T-helper 22 cell (primary cell): Measurements from ENCODE around the gene ADAMTS15.
"Not testable (repeated sequence)": the region's sequence is repeated elsewhere in the genome, so short reads cannot be mapped to it uniquely, and the experiment has no call there.

ENCODE experiments used
- DNase-seq: peaks from one replicate; pipeline ENCODE4 v3.0.0-alpha.2; 2020; ENCODE audit warnings: low read depth

Gene ADAMTS15

DNA sequence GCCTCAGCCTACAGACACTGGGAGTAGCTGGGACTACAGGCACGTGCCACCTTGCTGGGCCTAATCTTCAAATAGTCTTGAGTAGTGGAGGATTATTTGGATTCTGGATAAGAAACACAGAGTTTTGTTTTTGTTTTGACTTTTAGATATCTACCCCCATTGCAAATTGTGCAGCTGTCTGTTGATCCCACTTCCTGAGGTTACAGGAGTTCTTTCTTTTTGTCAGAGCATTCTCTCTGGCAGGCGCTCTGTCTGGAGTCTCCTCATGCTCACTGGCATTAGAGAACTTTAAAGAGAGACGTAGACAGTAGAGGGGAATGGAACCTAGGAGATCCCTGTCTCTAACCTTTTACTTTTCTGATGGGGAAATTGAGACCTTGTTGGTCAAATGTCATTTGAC, 12.3 kb upstream of the ADAMTS15 start:
- DNase-seq = no peak

DNA sequence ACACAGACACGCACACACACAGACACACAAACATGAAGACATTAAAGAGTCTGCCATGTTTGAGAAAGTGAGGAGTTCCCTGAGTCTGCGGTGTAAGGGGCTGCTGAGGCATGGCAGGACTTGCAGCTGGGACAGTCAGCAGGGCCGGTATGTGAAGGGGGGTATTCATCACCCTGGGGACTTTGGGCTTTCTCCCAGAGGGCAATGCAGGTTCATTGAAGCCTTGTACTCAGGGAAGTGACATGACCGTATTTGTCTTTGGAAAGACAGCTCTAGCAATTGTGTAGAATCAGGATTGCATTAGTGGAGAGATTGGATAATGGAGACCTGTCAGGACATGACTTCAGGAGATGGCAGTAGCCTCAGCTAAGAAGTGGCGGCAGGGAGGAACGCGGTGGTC, 10.6 kb upstream of the ADAMTS15 start:
- DNase-seq = no peak

DNA sequence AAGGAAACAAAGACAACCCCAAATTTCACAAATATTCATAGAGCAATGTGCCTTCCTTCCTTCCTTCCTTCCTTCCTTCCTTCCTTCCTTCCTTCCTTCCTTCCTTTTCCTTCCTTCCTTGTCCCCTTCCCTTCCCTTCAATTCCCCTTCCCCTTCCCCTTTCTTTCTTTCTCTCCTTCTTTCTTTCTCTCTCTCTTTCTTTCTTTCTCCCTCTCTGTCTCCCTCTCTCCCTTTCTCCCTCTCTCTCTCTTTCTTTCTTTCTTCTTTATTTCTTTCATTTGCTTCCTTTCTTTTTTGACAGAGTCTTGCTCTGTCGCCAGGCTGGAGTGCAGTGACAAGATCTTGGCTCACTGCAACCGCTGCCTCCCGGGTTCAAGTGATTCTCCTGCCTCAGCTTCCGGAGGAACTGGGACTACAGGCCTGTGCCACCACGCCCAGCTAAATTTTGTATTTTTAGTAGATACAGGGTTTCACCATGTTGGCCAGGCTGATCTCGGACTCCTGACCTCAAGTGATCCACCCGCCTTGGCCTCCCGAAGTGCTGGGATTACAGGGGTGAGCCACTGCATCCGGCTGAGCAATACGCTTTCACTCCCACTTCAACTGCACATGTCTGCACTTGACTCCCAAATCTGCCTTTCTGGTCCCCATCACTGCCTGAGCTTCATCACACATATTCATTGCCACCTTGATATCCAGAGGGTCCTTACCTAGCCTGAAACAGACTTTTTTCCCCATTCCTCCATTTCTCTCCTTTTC, 9.9 kb upstream of the ADAMTS15 start:
- DNase-seq = not testable (repeated sequence)

DNA sequence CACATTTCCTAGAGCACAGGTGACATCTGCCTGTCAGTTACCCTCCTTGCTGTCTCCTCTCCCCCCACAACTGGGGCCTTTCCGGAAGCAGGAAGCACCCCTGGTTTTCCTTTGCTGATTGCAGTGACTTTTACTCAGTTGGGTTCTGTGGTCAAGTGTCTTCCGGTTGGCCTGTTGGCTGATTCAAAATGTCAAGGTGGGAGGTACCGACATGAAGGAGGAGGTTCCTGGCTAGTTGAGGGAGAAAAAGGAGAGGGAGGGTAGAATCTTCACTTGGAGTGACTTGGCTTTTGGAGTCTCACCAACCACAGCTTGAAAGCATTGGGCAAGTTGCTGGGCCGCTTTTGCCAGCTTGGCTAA, 9.3 kb upstream of the ADAMTS15 start:
- no peak for DNase-seq

DNA sequence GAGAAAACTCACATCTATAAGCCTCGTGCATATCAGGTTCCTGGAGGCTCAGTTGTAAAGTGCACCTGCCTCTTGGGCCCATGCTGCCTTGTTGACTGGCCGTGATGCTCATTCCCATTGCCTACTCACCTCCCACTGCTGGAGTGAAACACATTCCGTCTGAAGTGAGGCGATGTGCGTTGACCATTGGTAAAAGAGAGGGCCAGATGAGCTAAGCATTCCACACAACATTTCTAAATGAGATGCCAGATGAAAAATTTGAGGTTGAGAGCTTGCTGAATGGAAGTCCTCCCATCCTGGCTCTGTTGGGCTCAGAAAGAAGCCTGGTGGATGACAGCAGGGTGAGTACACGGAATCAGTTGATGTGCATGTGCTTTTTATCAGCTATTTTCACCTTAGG, 8.6 kb upstream of the ADAMTS15 start:
- DNase-seq = no peak

DNA sequence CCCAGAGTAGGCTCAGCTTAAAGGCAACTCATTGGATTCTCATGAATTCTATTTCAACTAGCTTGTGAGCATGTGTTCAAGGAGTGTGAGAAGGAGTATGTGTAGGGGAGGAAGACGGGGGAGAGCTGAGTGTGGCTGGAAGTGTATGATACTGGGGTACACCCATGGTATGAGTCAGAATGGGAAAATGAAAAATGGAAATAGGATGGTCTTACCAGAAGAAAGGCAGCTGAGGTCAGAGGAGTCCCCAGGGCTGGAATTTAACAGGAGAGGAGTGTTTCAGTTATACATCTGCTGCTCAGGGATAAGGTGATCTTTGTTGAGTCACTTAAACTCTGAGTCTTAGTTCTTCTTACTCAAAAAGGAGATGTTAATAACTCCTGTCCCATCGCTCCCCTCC, 6.7 kb upstream of the ADAMTS15 start:
- no peak for DNase-seq

DNA sequence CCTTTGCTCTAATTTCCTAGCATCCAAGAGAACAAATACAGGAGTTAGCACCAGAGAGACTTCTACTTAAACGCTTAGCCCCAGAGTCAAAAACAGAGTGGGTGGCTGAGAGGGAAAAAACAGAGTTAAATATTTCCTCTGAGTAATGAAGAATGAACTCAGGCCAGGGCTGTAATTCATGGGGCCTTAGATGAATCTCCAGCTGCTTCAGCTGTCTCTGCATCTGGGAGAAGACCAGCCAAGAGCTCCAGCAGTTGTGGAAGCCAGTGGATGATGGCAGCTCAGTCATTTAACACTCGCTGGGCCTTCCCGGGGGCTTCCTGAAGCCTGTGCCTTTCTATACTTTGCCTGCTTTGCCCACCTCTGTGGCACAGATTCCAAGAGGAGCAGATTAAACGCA, 5.7 kb upstream of the ADAMTS15 start:
- no peak for DNase-seq

DNA sequence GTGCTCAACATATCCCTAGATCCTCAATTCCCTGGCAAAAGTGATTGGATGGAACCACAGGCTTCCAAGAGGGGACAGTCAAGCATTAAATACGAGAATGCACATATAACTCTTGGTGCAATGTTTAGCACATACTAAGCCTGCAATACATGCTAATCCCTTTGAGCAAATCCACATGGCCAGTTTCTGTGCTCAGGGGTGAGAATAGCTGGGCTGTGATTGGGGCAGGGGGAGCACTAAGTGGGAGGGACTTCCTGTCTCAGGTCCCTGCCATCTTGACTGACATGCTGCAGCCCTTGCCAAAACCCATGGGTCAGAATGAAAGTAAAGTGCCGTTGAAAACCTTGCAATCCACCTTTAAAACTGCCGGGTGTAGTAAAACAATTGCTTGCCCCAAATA, 2.7 kb upstream of the ADAMTS15 start:
- DNase-seq = no peak

DNA sequence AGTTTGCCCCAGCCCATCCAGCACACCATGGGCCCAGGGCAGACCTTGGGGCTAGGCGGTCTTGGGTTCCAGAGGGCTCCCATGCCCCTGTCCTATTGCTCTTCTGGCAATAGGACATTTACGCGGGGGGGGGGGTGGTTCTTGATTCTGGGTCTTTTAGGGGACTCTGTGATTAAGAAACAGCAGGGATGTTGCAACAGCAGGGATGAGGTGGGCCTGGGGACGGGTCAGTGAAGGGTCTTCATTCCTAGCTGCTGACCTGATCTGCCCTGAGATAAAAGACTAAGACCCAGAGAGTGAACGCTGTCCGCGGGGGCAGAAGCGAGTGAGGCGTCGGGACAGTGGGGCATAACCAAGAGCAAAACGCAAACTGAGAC, 418 bp upstream of the ADAMTS15 start:
- no peak for DNase-seq

DNA sequence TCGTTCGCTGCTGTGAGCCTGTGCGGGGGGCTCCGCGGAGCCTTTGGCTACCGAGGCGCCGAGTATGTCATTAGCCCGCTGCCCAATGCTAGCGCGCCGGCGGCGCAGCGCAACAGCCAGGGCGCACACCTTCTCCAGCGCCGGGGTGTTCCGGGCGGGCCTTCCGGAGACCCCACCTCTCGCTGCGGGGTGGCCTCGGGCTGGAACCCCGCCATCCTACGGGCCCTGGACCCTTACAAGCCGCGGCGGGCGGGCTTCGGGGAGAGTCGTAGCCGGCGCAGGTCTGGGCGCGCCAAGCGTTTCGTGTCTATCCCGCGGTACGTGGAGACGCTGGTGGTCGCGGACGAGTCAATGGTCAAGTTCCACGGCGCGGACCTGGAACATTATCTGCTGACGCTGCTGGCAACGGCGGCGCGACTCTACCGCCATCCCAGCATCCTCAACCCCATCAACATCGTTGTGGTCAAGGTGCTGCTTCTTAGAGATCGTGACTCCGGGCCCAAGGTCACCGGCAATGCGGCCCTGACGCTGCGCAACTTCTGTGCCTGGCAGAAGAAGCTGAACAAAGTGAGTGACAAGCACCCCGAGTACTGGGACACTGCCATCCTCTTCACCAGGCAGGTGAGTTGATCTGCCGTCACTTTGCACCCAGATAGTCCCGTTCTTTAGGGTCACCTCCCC, 1.0 kb downstream of the ADAMTS15 start:
- no peak for DNase-seq

DNA sequence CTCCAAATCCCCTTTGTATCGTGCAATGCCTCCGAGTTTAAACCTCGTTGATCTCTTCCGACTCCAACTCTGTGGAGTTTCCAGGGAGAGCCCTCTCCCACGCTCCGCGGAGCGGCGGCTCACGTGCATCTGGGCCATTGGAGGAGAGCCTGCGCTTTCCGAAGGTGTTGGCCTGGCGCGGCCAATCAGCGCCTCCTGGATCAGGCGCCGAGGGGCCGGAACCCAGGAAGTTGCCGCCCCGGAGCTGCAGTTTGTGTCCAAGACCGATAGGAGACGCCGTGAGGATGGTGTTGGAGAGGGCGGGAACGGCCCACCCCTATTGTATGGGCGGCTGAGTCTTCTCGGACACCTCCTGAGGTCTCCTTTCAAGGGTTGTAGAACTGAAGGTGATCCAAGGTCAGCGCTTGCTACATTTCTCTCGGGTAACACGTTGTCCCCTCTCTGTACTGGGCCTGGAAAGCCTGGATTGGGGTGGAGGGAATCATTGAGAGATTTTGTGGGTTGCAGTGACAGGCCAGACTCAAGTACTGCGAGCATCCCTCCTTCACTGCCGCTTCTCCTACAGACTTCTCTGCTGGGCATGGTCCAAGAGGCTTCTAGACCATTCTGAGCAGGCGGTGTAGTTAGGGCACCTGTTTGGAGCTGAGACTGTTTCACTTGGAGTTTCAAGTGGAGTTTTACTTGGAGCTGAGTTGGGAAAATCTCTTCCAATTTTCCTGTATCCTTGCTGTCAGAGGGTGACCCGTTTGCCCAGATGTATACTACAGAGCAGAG, 1.7 kb downstream of the ADAMTS15 start:
- DNase-seq = no peak

DNA sequence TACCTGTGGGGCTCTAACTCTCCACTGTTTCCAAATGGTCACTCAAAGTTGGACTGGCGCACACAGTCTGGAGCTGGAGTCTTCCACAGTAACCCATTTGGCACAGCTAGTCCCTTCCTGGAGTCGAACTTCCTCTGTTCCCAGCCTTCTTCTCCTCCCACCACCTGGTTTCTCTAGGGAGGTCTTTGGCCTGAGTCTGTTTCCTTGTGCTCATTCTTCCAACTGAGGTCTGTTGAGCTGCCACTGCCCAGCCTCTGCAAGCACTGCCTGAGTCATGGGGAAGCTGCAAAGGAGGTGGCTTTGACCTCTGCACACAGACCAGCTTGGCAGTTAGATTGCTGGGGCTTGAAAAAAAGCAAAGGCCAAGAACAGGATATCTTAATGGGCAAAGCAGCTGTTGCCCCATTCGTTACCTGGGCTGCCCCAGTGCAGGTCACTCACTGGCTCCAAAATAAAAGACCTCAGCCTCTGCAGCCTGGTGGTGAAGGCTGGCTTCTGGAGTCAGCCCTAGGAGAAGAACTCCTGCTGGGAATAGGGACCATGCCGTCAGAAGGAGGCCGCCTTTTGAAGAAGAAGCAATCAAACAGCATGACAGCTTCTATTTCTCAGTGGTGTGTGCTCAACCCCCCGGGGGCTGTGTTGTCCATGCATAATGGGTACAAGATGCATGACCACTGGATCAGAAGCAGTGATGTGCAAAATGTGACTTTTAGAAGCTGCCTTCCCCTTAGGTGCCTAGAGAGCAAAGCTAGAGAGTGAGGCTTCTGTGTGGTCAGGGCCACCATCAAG, 3.0 kb downstream of the ADAMTS15 start:
- DNase-seq = no peak

DNA sequence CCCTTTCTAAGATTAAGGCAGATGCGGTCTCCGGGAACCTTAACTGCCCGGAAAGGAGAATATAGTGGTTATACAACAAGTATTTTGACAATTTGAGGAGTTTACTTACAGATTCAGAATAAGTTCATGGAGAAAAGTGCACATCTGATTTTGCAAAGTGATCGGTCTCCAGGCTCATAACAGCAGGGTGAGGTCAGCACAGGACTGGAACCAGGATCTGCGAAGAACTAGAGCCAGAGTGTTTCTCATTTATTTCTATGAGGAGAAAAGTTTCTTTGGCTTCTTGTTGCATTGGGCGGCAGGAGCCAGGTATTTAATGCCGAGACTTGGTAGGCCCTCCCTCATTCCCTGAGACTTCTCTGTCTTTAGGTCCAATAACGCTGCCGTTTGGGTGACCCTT, 3.7 kb downstream of the ADAMTS15 start:
- DNase-seq = no peak

DNA sequence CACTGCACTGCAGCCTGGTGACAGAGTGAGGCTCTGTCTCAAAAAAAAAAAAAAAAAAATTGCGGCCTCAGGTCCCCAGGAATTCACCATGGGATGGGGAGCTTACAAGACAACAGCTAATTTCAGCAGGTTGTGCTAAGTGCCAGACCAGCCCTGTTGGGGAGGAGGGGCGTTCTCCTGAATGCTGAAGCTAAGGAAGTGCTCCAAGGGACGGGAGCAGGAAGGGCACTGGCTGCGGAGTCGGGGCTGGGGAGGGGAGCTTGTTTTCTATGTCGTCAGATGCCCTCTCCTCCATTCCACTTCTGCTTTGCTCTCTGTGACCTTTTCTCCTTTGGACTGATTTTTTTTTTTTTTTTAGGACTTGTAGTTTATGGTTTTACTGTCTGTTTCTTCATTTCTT, 4.5 kb downstream of the ADAMTS15 start:
- DNase-seq = no peak

DNA sequence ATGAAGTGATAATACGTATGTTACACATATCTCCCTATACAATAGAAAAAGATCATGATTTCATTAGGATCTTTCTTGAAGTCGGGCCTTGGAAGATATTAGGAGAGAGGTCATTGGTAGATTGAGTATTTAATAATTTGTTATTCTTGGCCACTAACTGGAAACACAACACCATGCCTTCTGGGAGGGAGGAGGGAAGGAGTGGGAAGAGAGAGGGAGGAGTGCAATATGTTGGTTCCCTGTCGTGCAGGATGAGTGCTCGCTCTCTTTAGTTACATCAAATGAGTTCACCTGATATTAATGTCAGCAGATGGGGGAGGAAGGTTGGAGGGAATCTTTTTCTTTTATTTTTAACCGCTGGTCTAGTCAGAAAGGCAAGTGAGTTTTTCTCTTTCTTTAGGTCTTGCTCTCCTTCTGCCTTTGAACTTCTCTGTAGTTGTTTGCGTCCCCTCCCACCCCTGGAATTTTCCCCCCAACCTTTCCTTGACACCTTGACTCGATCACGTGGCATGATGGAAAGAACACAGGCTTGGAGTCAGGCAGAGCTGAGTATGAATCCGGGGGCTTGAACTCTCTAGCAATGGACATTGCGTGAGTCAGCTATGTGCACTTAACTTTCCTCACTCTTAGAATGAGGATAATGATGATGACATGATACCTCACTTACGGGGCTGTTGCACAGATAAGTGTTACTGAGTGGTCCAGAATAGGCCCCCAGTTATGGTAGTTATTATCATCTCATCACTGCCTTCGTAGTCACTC, 6.2 kb downstream of the ADAMTS15 start:
- DNase-seq = no peak

DNA sequence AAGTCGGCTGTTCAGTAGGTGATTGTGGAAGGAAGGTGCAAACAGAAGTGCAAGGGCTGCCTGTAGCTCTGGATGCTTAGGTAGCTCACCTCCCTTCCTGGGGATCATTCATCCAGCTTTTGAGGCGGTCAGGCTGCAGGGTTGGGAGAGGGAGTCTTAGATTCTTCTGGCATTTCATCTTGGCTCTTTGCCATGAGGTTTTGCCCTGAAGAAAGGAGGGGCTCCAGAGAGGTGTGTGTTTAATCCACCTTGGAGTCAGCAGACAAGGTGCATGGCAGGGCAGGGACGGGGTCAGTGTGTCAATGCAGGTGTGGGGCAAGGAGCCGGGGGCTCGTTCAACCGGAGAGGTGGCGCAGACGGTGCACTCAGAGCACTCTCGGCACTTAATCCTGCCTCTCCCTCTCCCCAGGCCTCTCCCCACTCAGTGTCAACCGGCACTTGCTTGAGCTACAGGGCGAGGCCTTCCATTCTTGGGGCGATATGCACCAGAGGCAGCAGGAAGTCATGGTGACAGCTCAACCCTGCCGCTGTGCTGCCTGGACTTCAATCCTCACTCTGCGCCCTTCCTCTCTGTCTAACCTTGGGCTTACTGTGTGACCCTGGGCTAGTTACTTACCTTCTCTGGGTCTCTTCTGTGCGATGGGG, 7.2 kb downstream of the ADAMTS15 start:
- no peak for DNase-seq

DNA sequence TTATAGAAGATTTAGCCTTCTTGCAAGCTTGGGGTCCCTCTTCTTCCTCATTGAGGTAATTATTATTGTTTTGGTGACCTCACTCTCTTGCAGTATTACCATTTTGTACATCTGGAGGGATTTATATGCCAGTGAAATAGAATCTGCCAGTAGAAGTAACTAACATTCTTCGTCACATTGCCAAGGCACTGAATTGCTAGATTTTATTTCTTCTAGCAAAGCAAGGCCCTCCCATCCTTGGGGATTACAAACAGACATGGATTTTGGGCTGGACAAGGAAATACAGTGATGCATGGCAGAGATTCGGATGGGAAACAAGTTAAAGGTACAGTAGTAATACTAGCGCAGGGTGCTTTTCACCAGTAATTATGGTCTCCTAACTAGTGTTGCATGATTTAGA, 7.8 kb downstream of the ADAMTS15 start:
- no peak for DNase-seq

DNA sequence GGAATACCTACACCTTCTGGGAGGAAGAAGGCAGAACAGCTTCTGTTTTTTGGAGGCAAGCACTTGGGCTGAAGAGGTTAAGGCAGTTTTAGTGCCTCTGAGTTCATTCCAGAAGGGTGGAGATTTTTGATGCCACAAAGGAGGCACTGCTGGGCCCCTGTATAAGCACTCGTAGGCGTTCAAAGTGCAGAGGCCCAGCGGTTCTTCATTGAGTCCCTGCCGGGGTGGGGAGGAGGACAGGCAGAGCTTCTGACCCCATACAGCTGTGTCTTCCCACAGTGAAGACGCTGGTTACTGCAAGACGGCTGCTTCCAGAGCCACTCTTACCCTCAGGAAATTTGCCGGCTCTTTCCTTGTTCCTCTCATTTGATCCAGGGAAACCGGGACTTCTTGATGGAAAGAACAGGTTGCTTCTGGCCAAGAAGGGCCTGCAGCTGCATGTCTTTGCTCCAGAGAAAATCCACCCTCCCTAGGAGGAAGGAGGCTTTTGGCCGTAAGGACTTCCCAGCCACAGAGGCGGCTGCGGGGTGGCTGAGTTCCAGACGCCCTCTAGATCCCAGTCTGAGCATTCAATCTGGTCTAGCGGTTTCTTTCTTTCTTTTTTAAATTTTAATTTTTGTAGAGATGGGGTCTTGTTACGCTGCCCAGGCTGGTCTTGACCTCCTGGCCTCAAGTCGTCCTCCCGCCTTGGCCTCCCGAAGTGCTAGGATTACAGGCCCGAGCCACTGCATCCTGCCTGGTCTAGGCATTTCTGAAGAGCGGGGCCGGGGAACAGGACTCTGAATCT, 9.4 kb downstream of the ADAMTS15 start:
- no peak for DNase-seq

DNA sequence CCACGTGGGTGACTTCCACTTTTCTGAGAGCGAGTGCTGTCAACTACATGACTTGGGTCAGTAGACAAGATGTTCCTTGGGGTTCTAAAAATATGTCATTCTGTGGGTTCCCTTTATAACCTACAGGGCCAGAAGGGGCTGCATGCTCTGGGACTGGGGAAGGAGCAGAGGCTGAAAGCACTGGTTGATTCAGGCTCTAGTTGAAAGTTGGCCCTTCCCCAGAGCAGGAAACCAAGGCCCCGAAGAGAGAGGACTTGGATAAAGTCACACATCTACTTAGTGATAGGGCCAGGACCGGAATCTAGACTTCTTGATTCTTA, 9.9 kb downstream of the ADAMTS15 start:
- DNase-seq = no peak

DNA sequence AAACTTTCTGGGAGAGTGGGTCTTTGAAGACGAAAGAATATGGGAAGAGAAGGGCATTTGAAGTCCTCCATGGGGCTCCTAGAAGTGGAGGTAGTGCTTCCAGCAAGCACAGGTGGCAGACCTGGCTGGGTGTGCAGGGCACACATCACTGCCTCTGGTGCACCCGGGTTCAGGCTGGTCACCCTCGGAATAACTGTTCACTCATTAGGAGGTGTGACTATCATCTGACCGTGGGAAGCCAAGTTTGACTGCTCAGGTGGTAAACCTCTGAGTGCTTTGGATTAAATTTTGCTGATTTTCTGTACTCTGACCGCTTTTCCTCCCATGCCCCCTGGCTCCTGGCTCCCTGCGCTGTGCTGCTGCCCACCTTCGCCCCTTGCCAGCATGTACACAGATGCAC, 11.1 kb downstream of the ADAMTS15 start:
- no peak for DNase-seq
